Colon (tissue), 2 donors: ENCODE data around the gene HMX3.

Experiments
- FAIRE-seq: peaks from 2 replicates; lab custom pipeline; 2012; peaks lifted over from hg19 to GRCh38; lab: Jason Lieb, UNC
- donor health status: control.
- donor health status: control.

HMX3 gene

GRCh38 chr10:123135415-123136141, at the start of gene HMX3:
HMX3 (plus strand) TSS chr10:123135970; CDS start chr10:123136051, 81 bp downstream.
- no peak for FAIRE-seq

GRCh38 chr10:123086281-123086680, 49.5 kb upstream of the HMX3 start:
- FAIRE-seq: no peak

GRCh38 chr10:123087348-123087747, 48.4 kb upstream of the HMX3 start:
- no peak for FAIRE-seq

GRCh38 chr10:123087786-123088185, 48.0 kb upstream of the HMX3 start:
- FAIRE-seq: no peak

GRCh38 chr10:123092635-123093414, 42.9 kb upstream of the HMX3 start:
- FAIRE-seq: no peak

- no peak for FAIRE-seq
Measured at GRCh38 chr10:123093489-123093888, 42.3 kb upstream of the HMX3 start.

- FAIRE-seq: no peak
Measured at GRCh38 chr10:123096452-123096851, 39.3 kb upstream of the HMX3 start.

- FAIRE-seq: no peak
Measured at GRCh38 chr10:123097039-123097438, 38.7 kb upstream of the HMX3 start.

- FAIRE-seq: no peak
Measured at GRCh38 chr10:123100030-123100762, 35.6 kb upstream of the HMX3 start.

- no peak for FAIRE-seq
Measured at GRCh38 chr10:123101872-123102271, 33.9 kb upstream of the HMX3 start.

GRCh38 chr10:123102673-123103072, 33.1 kb upstream of the HMX3 start:
- no peak for FAIRE-seq

- no peak for FAIRE-seq
Measured at GRCh38 chr10:123103944-123104343, 31.8 kb upstream of the HMX3 start.

GRCh38 chr10:123109466-123109865, 26.3 kb upstream of the HMX3 start:
- FAIRE-seq: no peak

- FAIRE-seq: no peak
Measured at GRCh38 chr10:123117644-123118417, 17.9 kb upstream of the HMX3 start.

GRCh38 chr10:123119081-123119480, 16.7 kb upstream of the HMX3 start:
- no peak for FAIRE-seq

- no peak for FAIRE-seq
Measured at GRCh38 chr10:123126246-123126645, 9.5 kb upstream of the HMX3 start.

GRCh38 chr10:123129618-123130271, 6.0 kb upstream of the HMX3 start:
- FAIRE-seq: no peak

- no peak for FAIRE-seq
Measured at GRCh38 chr10:123132576-123133477, 2.9 kb upstream of the HMX3 start.

GRCh38 chr10:123133541-123134342, 2.0 kb upstream of the HMX3 start:
- FAIRE-seq: no peak
